ENCODE data around the gene ENO1. TPM values are rescaled to one million over a fixed set of nuclear protein-coding genes. Genes with fewer than 3 reads are reported as not detected.
"Not testable (repeated sequence)": the region's sequence is repeated elsewhere in the genome, so short reads cannot be mapped to it uniquely, and the experiment has no call there.

The ENO1 gene
- total RNA-seq, 4 donors from 2014 or later, result 202 to 407 (median 320) TPM

- Histone ChIP-seq H3K9me3 (no peaks in the 10 kb centered on the region), H3K4me3 (no peak overlapping the region), H3K36me3 (no peaks in the 10 kb centered on the region), H3K27ac (no peak overlapping the region), H3K4me1 (peaks cover 0 to 5% (median 0%) of the 10 kb centered on the region in 4 donors), H3K27me3 (no peaks in the 10 kb centered on the region)
- TF ChIP-seq EP300 (IDR thresholded peaks at IDR 0.05; ENCODE audit: low read depth) (no peak), POLR2A (IDR thresholded peaks at IDR 0.05) (no peak), POLR2AphosphoS5 (IDR thresholded peaks at IDR 0.05) (no peak), CTCF (IDR thresholded peaks at IDR 0.05) (no peak)
- 41 to 69% methylated on average over 4 to 9 of the region's 9 CpGs for WGBS, 2 donors (ENCODE audit: low coverage in 1 of 2)
- in situ Hi-C loops (cut with MboI; ENCODE audit: low pct_ligation_motif_present in 1 of 4, low pct_unique_long_range_greater_than_20kb in 1 of 4, low sequenced_read_pairs in 3 of 4), result no loop called here
- intact Hi-C loops (cut with DNase I; ENCODE audit: low total_unique reads), result no loop called here
- no peak for DNase-seq
Measured at GRCh38 chr1:8905582-8906191, 27.2 kb upstream of the ENO1 start.

- no peak overlapping the region for H3K4me3 ChIP-seq
- H3K4me1 ChIP-seq, result peaks cover 0 to 5% (median 0%) of the 10 kb centered on the region in 4 donors
- H3K27me3 ChIP-seq, result no peaks in the 10 kb centered on the region
- peak; percentile 21 for DNase-seq
- no peaks in the 10 kb centered on the region for H3K9me3 ChIP-seq
- 78% methylated on average over 6 of the region's 6 CpGs; no CpG with 5 or more reads in 1 of the 2 donors for WGBS, 2 donors (ENCODE audit: low coverage in 1 of 2)
- TF ChIP-seq EP300 (IDR thresholded peaks at IDR 0.05; ENCODE audit: low read depth) (no peak), POLR2A (IDR thresholded peaks at IDR 0.05) (no peak), POLR2AphosphoS5 (IDR thresholded peaks at IDR 0.05) (peak in 2 of 3 donors; percentile 25 to 27)
- H3K27ac ChIP-seq, result peak overlapping the region in 1 of 4 donors; percentile 15
- intact Hi-C loops (cut with DNase I; ENCODE audit: low total_unique reads), result loop anchor here (5.0 kb wide), 1 partner anchor 1288 kb away; no protein-coding TSS in a partner anchor
- no peaks in the 10 kb centered on the region for H3K36me3 ChIP-seq
- in situ Hi-C loops (cut with MboI; ENCODE audit: low pct_ligation_motif_present in 1 of 4, low pct_unique_long_range_greater_than_20kb in 1 of 4, low sequenced_read_pairs in 3 of 4), result no loop called here
Measured at GRCh38 chr1:8903908-8904650, 25.6 kb upstream of the ENO1 start.

DNA sequence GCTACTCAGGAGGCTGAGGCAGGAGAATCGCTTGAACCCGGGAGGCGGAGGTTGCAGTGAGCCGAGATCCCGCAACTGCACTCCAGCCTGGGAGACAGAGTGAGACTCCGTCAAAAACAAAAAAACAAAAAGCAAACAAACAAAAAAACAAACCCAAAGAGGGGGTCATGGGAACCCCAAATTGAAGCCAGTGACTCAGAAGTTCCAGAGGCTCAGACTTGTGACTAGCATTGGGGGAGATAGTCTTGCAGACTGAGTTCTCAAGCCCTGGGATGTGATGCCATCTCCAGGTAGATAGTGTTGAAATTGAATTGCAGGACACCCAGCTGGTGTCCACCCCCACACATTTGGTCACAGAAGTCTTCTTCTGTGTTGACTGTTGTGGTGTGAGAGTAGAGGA lies 24.9 kb upstream of the ENO1 start:
- no peak overlapping the region for H3K4me3 ChIP-seq
- no peaks in the 10 kb centered on the region for H3K9me3 ChIP-seq
- H3K4me1 ChIP-seq, result peaks cover 0 to 5% (median 0%) of the 10 kb centered on the region in 4 donors
- H3K27me3 ChIP-seq, result no peaks in the 10 kb centered on the region
- H3K27ac ChIP-seq, result peak overlapping the region in 1 of 4 donors; percentile 15
- H3K36me3 ChIP-seq, result no peaks in the 10 kb centered on the region
- DNase-seq, result no peak
- in situ Hi-C loops (cut with MboI; ENCODE audit: low pct_ligation_motif_present in 1 of 4, low pct_unique_long_range_greater_than_20kb in 1 of 4, low sequenced_read_pairs in 3 of 4), result no loop called here
- WGBS, 2 donors (ENCODE audit: low coverage in 1 of 2), result 90% methylated on average over 6 of the region's 6 CpGs; no CpG with 5 or more reads in 1 of the 2 donors
- no peak for TF ChIP-seq EP300 (IDR thresholded peaks at IDR 0.05; ENCODE audit: low read depth)
- TF ChIP-seq CTCF (IDR thresholded peaks at IDR 0.05), result no peak
- TF ChIP-seq POLR2A (IDR thresholded peaks at IDR 0.05), result no peak
- no peak for TF ChIP-seq POLR2AphosphoS5 (IDR thresholded peaks at IDR 0.05)
- intact Hi-C loops (cut with DNase I; ENCODE audit: low total_unique reads), result loop anchor here (5.0 kb wide), 1 partner anchor 1289 kb away; no protein-coding TSS in a partner anchor

GRCh38 chr1:8902765-8903164 lies 24.3 kb upstream of the ENO1 start:
- TF ChIP-seq EP300 (IDR thresholded peaks at IDR 0.05; ENCODE audit: low read depth), result no peak
- no peak for TF ChIP-seq CTCF (IDR thresholded peaks at IDR 0.05)
- TF ChIP-seq POLR2AphosphoS5 (IDR thresholded peaks at IDR 0.05), result no peak
- TF ChIP-seq POLR2A (IDR thresholded peaks at IDR 0.05), result no peak
- in situ Hi-C loops (cut with MboI; ENCODE audit: low pct_ligation_motif_present in 1 of 4, low pct_unique_long_range_greater_than_20kb in 1 of 4, low sequenced_read_pairs in 3 of 4) (no loop called here), intact Hi-C loops (cut with DNase I; ENCODE audit: low total_unique reads) (loop anchor here (5.0 kb wide), 1 partner anchor 1290 kb away; no protein-coding TSS in a partner anchor)
- Histone ChIP-seq H3K27me3 (no peaks in the 10 kb centered on the region), H3K4me1 (peaks cover 0 to 5% (median 0%) of the 10 kb centered on the region in 4 donors), H3K9me3 (no peaks in the 10 kb centered on the region), H3K36me3 (no peaks in the 10 kb centered on the region), H3K4me3 (no peak overlapping the region), H3K27ac (no peak overlapping the region)
- DNase-seq, result no peak
- 67 to 78% methylated on average over 1 to 5 of the region's 5 CpGs for WGBS, 2 donors (ENCODE audit: low coverage in 1 of 2)

DNA sequence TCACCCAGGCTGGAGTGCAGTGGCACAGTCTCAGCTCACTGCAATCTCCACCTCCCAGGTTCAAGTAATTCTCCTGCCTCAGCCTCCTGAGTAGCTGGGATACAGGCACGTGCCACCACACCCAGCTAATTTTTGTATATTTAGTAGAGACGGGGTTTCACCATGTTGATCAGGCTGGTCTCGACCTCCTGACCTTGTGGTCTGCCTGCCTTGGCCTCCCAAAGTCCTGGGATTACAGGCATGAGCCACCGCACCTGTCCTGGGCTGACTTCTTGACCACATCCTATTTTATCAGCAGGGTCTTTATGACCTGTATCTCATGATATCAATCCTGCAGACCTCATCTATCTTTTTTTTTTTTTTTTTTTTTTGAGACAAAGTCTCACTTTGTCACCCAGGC lies 22.2 kb upstream of the ENO1 start:
- DNase-seq; H3K27ac ChIP-seq; H3K9me3 ChIP-seq; H3K27me3 ChIP-seq; H3K4me3 ChIP-seq; H3K36me3 ChIP-seq; in situ Hi-C loops (cut with MboI; ENCODE audit: low pct_ligation_motif_present in 1 of 4, low pct_unique_long_range_greater_than_20kb in 1 of 4, low sequenced_read_pairs in 3 of 4); H3K4me1 ChIP-seq: not testable (repeated sequence)
- 84 to 100% methylated on average over 2 to 4 of the region's 4 CpGs for WGBS, 2 donors (ENCODE audit: low coverage in 1 of 2)
- intact Hi-C loops (cut with DNase I; ENCODE audit: low total_unique reads), result loop anchor here (5.0 kb wide), 1 partner anchor 1292 kb away; no protein-coding TSS in a partner anchor
